ENCODE data around the gene TRAIP.

The TRAIP gene

GRCh38 chr3:49790626-49791411 is 65.5 kb downstream of the TRAIP start:
- Histone ChIP-seq H3K4me1 (ENCODE audit: insufficient read depth, low read length, severe bottlenecking) (peaks cover 14% of the 10 kb centered on the region), H3K9me3 (ENCODE audit: low read length) (no peaks in the 10 kb centered on the region), H3K79me2 (ENCODE audit: insufficient read depth, low read length) (no peaks in the 10 kb centered on the region), H3K4me2 (ENCODE audit: low read length) (no peak overlapping the region), H3K36me3 (ENCODE audit: insufficient read depth, low read length) (no peaks in the 10 kb centered on the region), H3K9ac (ENCODE audit: low read length) (no peak overlapping the region), H3K4me3 (ENCODE audit: low read depth, low read length, poor library complexity, severe bottlenecking) (no peak overlapping the region), H2AFZ (ENCODE audit: low read length) (no peak overlapping the region), H3F3A (ENCODE audit: insufficient read depth, low read length) (no peaks in the 10 kb centered on the region), H3K27ac (ENCODE audit: low read depth, low read length, poor library complexity, severe bottlenecking) (no peak overlapping the region), H3K9me2 (ENCODE audit: low read depth, low read length) (no peaks in the 10 kb centered on the region), H3K27me3 (ENCODE audit: insufficient read depth, low read length) (no peaks in the 10 kb centered on the region; the same call in 1 of the 2 replicates), H4K20me1 (ENCODE audit: insufficient read depth, low read length) (no peaks in the 10 kb centered on the region)
- TF ChIP-seq EZH2 (IDR thresholded peaks at IDR 0.05; ENCODE audit: borderline replicate concordance, low read length) (no peak), CTCF (IDR thresholded peaks at IDR 0.05; ENCODE audit: low read length) (no peak)

- Histone ChIP-seq H3K4me3 (ENCODE audit: low read depth, low read length, poor library complexity, severe bottlenecking) (no peak overlapping the region), H3F3A (ENCODE audit: insufficient read depth, low read length) (no peaks in the 10 kb centered on the region), H3K9me3 (ENCODE audit: low read length) (no peaks in the 10 kb centered on the region), H3K9me2 (ENCODE audit: low read depth, low read length) (no peaks in the 10 kb centered on the region), H3K4me2 (ENCODE audit: low read length) (no peak overlapping the region), H3K27ac (ENCODE audit: low read depth, low read length, poor library complexity, severe bottlenecking) (no peak overlapping the region), H4K20me1 (ENCODE audit: insufficient read depth, low read length) (no peaks in the 10 kb centered on the region), H3K4me1 (ENCODE audit: insufficient read depth, low read length, severe bottlenecking) (peaks cover 24% of the 10 kb centered on the region), H3K36me3 (ENCODE audit: insufficient read depth, low read length) (peaks cover 3% of the 10 kb centered on the region; the same call in 1 of the 2 replicates), H3K79me2 (ENCODE audit: insufficient read depth, low read length) (peaks cover 9% of the 10 kb centered on the region), H3K9ac (ENCODE audit: low read length) (no peak overlapping the region), H2AFZ (ENCODE audit: low read length) (no peak overlapping the region), H3K27me3 (ENCODE audit: insufficient read depth, low read length) (no peaks in the 10 kb centered on the region)
- TF ChIP-seq CTCF (IDR thresholded peaks at IDR 0.05; ENCODE audit: low read length) = no peak
- no peak for TF ChIP-seq EZH2 (IDR thresholded peaks at IDR 0.05; ENCODE audit: borderline replicate concordance, low read length)
These were observed 68.3 kb downstream of the TRAIP start for GRCh38 chr3:49788056-49788455.

- TF ChIP-seq EZH2 (IDR thresholded peaks at IDR 0.05; ENCODE audit: borderline replicate concordance, low read length) (no peak), CTCF (IDR thresholded peaks at IDR 0.05; ENCODE audit: low read length) (no peak)
- Histone ChIP-seq H3K27me3 (ENCODE audit: insufficient read depth, low read length) (no peaks in the 10 kb centered on the region), H3K27ac (ENCODE audit: low read depth, low read length, poor library complexity, severe bottlenecking) (no peak overlapping the region), H3K36me3 (ENCODE audit: insufficient read depth, low read length) (peaks cover 3% of the 10 kb centered on the region; the same call in 1 of the 2 replicates), H3F3A (ENCODE audit: insufficient read depth, low read length) (no peaks in the 10 kb centered on the region), H2AFZ (ENCODE audit: low read length) (no peak overlapping the region), H3K4me1 (ENCODE audit: insufficient read depth, low read length, severe bottlenecking) (peaks cover 24% of the 10 kb centered on the region), H3K4me3 (ENCODE audit: low read depth, low read length, poor library complexity, severe bottlenecking) (no peak overlapping the region), H4K20me1 (ENCODE audit: insufficient read depth, low read length) (no peaks in the 10 kb centered on the region), H3K9me2 (ENCODE audit: low read depth, low read length) (no peaks in the 10 kb centered on the region), H3K9ac (ENCODE audit: low read length) (no peak overlapping the region), H3K4me2 (ENCODE audit: low read length) (no peak overlapping the region), H3K9me3 (ENCODE audit: low read length) (no peaks in the 10 kb centered on the region), H3K79me2 (ENCODE audit: insufficient read depth, low read length) (peaks cover 9% of the 10 kb centered on the region)
These were observed 68.8 kb downstream of the TRAIP start for GRCh38 chr3:49787536-49787935.

All from OCI-LY1 (cell line).